WTC11 (cell line): ENCODE results near the gene BMP8A. TPM values are rescaled to one million over a fixed set of nuclear protein-coding genes. Genes with fewer than 3 reads are reported as not detected.

Experiments
- ATAC-seq: fragments of 200-7000 bp; cut with Tn5 transposase; 2 replicates; pipeline ENCODE4 v1.10.0; 2021; ENCODE audit warnings: mild to moderate bottlenecking, moderate library complexity
- CTCF ChIA-PET: fragments of 300-600 bp; sonication (Branson Sonifier 250); formaldehyde crosslinking; loops from one replicate; lab custom pipeline; 2021; ENCODE audit warnings: antibody characterized with exemption; lab: Charles Lee
- POLR2A ChIA-PET: fragments of 350-600 bp; sonication (Branson Sonifier 250); formaldehyde crosslinking; loops from one replicate; lab custom pipeline; 2021; ENCODE audit warnings: antibody characterized with exemption; lab: Charles Lee
- DNase-seq: peaks from one replicate; pipeline ENCODE4 v3.0.0; 2021; ENCODE audit warnings: low spot score
- H3K27ac Mint-ChIP-seq: 2 replicates; pipeline ENCODE4 v1.8.0; 2021; ENCODE audit warnings: mixed read lengths
- H3K27me3 Mint-ChIP-seq: 2 replicates; pipeline ENCODE4 v1.8.0; 2021; ENCODE audit warnings: low read depth, mild to moderate bottlenecking, moderate library complexity, mixed read lengths
- H3K36me3 Mint-ChIP-seq: 2 replicates; pipeline ENCODE4 v1.8.0; 2021; ENCODE audit warnings: mixed read lengths
- H3K4me1 Mint-ChIP-seq: 2 replicates; pipeline ENCODE4 v1.8.0; 2022; ENCODE audit warnings: mixed read lengths
- H3K4me3 Mint-ChIP-seq: 2 replicates; pipeline ENCODE4 v1.8.0; 2021; ENCODE audit warnings: mild to moderate bottlenecking, moderate library complexity, mixed read lengths
- H3K9me3 Mint-ChIP-seq: 2 replicates; pipeline ENCODE4 v1.8.0; 2021; ENCODE audit warnings: mixed read lengths
- EMX1 ChIP-seq: fragments of 250-450 bp; sonication (Bioruptor Pico); IDR thresholded peaks from 2 replicates; pipeline ENCODE4 v1.8.0; 2021; ENCODE audit warnings: mild to moderate bottlenecking
- FOXK1 ChIP-seq: sonication (generic); formaldehyde crosslinking; IDR thresholded peaks from 2 replicates; pipeline ENCODE4 v1.8.0; 2022; ENCODE audit warnings: mild to moderate bottlenecking, moderate library complexity, missing genetic modification reagents
- GABPB1 ChIP-seq: sonication (generic); formaldehyde crosslinking; IDR thresholded peaks from 2 replicates; pipeline ENCODE4 v1.8.1; 2023; ENCODE audit warnings: mild to moderate bottlenecking, missing genetic modification reagents
- HMGA2 ChIP-seq: fragments of 250-450 bp; sonication (Bioruptor Pico); IDR thresholded peaks from 2 replicates; pipeline ENCODE4 v1.4.0; 2021; ENCODE audit warnings: mild to moderate bottlenecking, moderate library complexity
- NR1H2 ChIP-seq: sonication (generic); formaldehyde crosslinking; IDR thresholded peaks from 2 replicates; pipeline ENCODE4 v1.9.0; 2021; ENCODE audit warnings: mild to moderate bottlenecking, moderate library complexity, missing genetic modification reagents
- RELA ChIP-seq: sonication (generic); formaldehyde crosslinking; IDR thresholded peaks from 2 replicates; pipeline ENCODE4 v1.8.1; 2022; ENCODE audit warnings: missing genetic modification reagents, mild to moderate bottlenecking, borderline replicate concordance
- ZNF317 ChIP-seq: sonication (generic); formaldehyde crosslinking; IDR thresholded peaks from 2 replicates; pipeline ENCODE4 v1.8.1; 2023; ENCODE audit warnings: low read depth, mild to moderate bottlenecking, moderate library complexity, missing genetic modification reagents, borderline replicate concordance
- ZNF423 ChIP-seq: fragments of 250-450 bp; sonication (Bioruptor Pico); IDR thresholded peaks from 2 replicates; pipeline ENCODE4 v2.1.2; 2022; ENCODE audit warnings: mild to moderate bottlenecking, moderate library complexity
- ZNF671 ChIP-seq: fragments of 250-450 bp; sonication (Bioruptor Pico); IDR thresholded peaks from 2 replicates; pipeline ENCODE4 v1.8.0; 2021; ENCODE audit warnings: mild to moderate bottlenecking
- total RNA-seq: library from RNA; stranded (reverse); gene quantifications from 3 replicates; pipeline ENCODE4 v1.2.3, GENCODE V29; 2021
- TF ChIP-seq, protein P1 (sequence below): sonication (generic); formaldehyde crosslinking; IDR thresholded peaks from 2 replicates; pipeline ENCODE4 v1.8.1; 2022; ENCODE audit warnings: mild to moderate bottlenecking, missing genetic modification reagents, moderate library complexity, borderline replicate concordance
- TF ChIP-seq, protein P2 (sequence below): fragments of 200-600 bp; IDR thresholded peaks from 2 replicates; pipeline ENCODE4 v1.8.0; 2022; ENCODE audit warnings: antibody characterized with exemption
- TF ChIP-seq, protein P3 (sequence below): sonication (generic); formaldehyde crosslinking; IDR thresholded peaks from 2 replicates; pipeline ENCODE4 v1.8.0; 2022; ENCODE audit warnings: mild to moderate bottlenecking, missing genetic modification reagents
- TF ChIP-seq, protein P4 (sequence below): fragments of 250-450 bp; sonication (Bioruptor Pico); IDR thresholded peaks from 2 replicates; pipeline ENCODE4 v1.8.0; 2021; ENCODE audit warnings: mild to moderate bottlenecking
- TF ChIP-seq, protein P5 (sequence below): sonication (generic); formaldehyde crosslinking; IDR thresholded peaks from 2 replicates; pipeline ENCODE4 v1.8.0; 2023; ENCODE audit warnings: mild to moderate bottlenecking, missing genetic modification reagents

Gene BMP8A
- total RNA-seq, 1 experiment from 2014 or later: 0.94 TPM

DNA sequence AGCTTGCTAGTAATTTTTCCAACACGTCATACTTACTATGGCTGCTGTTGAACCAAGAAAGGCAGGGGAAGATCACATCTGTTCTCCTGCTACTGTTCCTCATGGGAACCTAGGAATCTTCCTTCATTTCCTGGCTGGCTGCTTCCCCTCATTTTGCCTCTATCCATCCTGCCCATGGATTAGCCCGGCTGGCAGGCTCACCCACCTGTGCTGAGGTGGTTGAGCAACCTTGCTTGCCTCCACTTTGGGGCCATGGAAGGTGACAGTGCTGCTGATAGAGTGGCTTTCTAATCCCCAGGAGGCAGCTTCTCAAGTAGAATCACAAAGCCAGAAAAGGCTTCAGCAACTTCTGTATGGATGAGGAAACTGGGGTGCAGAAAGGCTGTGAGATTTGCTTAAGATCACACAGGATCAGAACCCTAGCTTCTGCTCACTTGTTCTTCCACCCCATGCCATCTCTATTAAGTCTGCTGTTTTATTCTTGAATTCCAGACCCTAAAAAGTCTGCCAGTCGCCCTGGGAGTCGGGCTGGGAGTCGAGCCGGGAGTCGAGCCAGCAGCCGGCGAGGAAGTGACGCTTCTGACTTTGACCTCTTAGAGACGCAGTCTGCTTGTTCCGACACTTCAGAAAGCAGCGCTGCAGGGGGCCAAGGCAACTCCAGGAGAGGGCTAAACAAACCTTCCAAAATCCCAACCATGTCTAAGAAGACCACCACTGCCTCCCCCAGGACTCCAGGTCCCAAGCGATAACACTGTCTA, 6.2 kb upstream of the BMP8A start:
- Mint-ChIP-seq H3K36me3 (peaks cover 57% of the 10 kb centered on the region), H3K27me3 (peaks cover 16% of the 10 kb centered on the region), H3K27ac (no peak overlapping the region), H3K4me1 (peaks cover under 1% of the 10 kb centered on the region; the same call in 1 of the 2 replicates), H3K4me3 (no peak overlapping the region), H3K9me3 (no peaks in the 10 kb centered on the region)
- ATAC-seq: no peak
- POLR2A ChIA-PET: no interaction called here
- CTCF ChIA-PET: no interaction called here
- DNase-seq: no peak
- TF ChIP-seq, protein P1, sequence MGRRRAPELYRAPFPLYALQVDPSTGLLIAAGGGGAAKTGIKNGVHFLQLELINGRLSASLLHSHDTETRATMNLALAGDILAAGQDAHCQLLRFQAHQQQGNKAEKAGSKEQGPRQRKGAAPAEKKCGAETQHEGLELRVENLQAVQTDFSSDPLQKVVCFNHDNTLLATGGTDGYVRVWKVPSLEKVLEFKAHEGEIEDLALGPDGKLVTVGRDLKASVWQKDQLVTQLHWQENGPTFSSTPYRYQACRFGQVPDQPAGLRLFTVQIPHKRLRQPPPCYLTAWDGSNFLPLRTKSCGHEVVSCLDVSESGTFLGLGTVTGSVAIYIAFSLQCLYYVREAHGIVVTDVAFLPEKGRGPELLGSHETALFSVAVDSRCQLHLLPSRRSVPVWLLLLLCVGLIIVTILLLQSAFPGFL (CRISPR knock-in tag): no peak

DNA sequence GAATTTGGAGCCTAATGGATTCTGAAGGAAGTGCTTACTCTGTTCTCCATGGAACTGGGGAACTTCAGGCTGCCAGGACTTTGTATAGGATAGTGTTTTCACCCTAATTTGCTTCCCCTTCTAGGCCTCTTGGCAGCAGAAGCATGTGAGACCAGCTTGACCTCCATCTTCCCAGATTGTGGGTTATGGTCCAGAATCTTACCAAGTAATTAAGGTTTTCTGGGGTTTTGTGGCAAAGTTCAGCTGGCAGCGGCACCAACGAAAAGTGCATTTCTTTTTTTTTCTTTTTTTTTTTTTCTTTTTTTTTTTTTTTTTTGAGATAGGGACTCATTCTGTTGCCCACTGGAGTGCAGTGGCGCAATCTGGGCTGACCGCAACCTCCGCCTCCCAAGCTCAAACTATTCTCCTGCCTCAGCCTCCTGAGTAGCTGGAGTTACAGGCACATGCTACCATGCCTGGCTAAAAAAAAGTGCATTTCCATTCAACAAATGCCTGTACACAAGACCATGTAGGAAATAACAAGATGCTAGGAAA, 3.4 kb upstream of the BMP8A start:
- ChIA-PET POLR2A (no interaction called here), CTCF (interaction anchor here (1.0 to 6.1 kb wide), 3 partner anchors 51 to 390 kb away, joined by 3 to 38 read pairs (median 20); no protein-coding TSS in a partner anchor)
- Mint-ChIP-seq H3K4me3 (no peak overlapping the region), H3K27ac (no peak overlapping the region), H3K4me1 (peaks cover 5% of the 10 kb centered on the region), H3K27me3 (peaks cover 34% of the 10 kb centered on the region), H3K36me3 (peaks cover 37% of the 10 kb centered on the region), H3K9me3 (no peaks in the 10 kb centered on the region)
- ATAC-seq: no peak
- no peak for DNase-seq
- TF ChIP-seq ZNF423 (CRISPR knock-in tag): no peak
- no peak for TF ChIP-seq FOXK1 (CRISPR knock-in tag)
- TF ChIP-seq GABPB1 (CRISPR knock-in tag): no peak
- no peak for TF ChIP-seq HMGA2
- TF ChIP-seq RELA (CRISPR knock-in tag): no peak
- no peak for TF ChIP-seq ZNF671 (CRISPR knock-in tag)
- TF ChIP-seq, protein P2, sequence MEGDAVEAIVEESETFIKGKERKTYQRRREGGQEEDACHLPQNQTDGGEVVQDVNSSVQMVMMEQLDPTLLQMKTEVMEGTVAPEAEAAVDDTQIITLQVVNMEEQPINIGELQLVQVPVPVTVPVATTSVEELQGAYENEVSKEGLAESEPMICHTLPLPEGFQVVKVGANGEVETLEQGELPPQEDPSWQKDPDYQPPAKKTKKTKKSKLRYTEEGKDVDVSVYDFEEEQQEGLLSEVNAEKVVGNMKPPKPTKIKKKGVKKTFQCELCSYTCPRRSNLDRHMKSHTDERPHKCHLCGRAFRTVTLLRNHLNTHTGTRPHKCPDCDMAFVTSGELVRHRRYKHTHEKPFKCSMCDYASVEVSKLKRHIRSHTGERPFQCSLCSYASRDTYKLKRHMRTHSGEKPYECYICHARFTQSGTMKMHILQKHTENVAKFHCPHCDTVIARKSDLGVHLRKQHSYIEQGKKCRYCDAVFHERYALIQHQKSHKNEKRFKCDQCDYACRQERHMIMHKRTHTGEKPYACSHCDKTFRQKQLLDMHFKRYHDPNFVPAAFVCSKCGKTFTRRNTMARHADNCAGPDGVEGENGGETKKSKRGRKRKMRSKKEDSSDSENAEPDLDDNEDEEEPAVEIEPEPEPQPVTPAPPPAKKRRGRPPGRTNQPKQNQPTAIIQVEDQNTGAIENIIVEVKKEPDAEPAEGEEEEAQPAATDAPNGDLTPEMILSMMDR: no peak
- no peak for TF ChIP-seq ZNF317 (CRISPR knock-in tag)
- no peak for TF ChIP-seq NR1H2 (CRISPR knock-in tag)
- TF ChIP-seq, protein P3, sequence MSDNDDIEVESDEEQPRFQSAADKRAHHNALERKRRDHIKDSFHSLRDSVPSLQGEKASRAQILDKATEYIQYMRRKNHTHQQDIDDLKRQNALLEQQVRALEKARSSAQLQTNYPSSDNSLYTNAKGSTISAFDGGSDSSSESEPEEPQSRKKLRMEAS (CRISPR knock-in tag): no peak
- TF ChIP-seq, protein P4, sequence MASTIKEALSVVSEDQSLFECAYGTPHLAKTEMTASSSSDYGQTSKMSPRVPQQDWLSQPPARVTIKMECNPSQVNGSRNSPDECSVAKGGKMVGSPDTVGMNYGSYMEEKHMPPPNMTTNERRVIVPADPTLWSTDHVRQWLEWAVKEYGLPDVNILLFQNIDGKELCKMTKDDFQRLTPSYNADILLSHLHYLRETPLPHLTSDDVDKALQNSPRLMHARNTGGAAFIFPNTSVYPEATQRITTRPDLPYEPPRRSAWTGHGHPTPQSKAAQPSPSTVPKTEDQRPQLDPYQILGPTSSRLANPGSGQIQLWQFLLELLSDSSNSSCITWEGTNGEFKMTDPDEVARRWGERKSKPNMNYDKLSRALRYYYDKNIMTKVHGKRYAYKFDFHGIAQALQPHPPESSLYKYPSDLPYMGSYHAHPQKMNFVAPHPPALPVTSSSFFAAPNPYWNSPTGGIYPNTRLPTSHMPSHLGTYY (CRISPR knock-in tag): no peak
- TF ChIP-seq, protein P5, sequence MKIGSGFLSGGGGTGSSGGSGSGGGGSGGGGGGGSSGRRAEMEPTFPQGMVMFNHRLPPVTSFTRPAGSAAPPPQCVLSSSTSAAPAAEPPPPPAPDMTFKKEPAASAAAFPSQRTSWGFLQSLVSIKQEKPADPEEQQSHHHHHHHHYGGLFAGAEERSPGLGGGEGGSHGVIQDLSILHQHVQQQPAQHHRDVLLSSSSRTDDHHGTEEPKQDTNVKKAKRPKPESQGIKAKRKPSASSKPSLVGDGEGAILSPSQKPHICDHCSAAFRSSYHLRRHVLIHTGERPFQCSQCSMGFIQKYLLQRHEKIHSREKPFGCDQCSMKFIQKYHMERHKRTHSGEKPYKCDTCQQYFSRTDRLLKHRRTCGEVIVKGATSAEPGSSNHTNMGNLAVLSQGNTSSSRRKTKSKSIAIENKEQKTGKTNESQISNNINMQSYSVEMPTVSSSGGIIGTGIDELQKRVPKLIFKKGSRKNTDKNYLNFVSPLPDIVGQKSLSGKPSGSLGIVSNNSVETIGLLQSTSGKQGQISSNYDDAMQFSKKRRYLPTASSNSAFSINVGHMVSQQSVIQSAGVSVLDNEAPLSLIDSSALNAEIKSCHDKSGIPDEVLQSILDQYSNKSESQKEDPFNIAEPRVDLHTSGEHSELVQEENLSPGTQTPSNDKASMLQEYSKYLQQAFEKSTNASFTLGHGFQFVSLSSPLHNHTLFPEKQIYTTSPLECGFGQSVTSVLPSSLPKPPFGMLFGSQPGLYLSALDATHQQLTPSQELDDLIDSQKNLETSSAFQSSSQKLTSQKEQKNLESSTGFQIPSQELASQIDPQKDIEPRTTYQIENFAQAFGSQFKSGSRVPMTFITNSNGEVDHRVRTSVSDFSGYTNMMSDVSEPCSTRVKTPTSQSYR (CRISPR knock-in tag): no peak
- TF ChIP-seq EMX1 (CRISPR knock-in tag): no peak
- TF ChIP-seq, all 79 proteins: peak for 0
